H1 (cell line): ENCODE measurements around the gene TEAD4.

Experiments used
- CHD2 ChIP-seq: IDR thresholded peaks from 2 replicates; pipeline ENCODE4 v1.6.1; 2012; ENCODE audit warnings: low read length, improper control_type of control experiment
- CTCF ChIP-seq, 3 experiments: IDR thresholded peaks; 1 replicate in 2 of 3; 2 replicates in 1 of 3; pipeline versions ENCODE4 v1.5.1 to v1.6.1; 2011; ENCODE audit warnings: low read length in 3 of 3, mild to moderate bottlenecking in 3 of 3, inconsistent platforms in 2 of 3, low read depth in 1 of 3, moderate library complexity in 1 of 3; ENCODE audit not compliant: insufficient read depth in 1 of 3; ENCODE audit errors: control extremely low read depth in 1 of 3
- EZH2 ChIP-seq: fragments of 200-600 bp; sonication (generic); IDR thresholded peaks from 2 replicates; pipeline ENCODE4 v1.7.1; 2012; ENCODE audit warnings: low read depth, mild to moderate bottlenecking, moderate library complexity, low read length, inconsistent platforms; ENCODE audit not compliant: severe bottlenecking
- JUND ChIP-seq: IDR thresholded peaks from 2 replicates; pipeline ENCODE4 v1.6.1; 2011; ENCODE audit warnings: mild to moderate bottlenecking, improper control_type of control experiment, low read length
- KDM4A ChIP-seq: IDR thresholded peaks from one replicate; pipeline ENCODE4 v1.7.1; 2012; ENCODE audit warnings: low read depth, mild to moderate bottlenecking, moderate library complexity, low read length, inconsistent platforms; ENCODE audit not compliant: severe bottlenecking
- NRF1 ChIP-seq: IDR thresholded peaks from 2 replicates; pipeline ENCODE4 v1.6.1; 2011; ENCODE audit warnings: mild to moderate bottlenecking, low read depth, low read length, improper control_type of control experiment
- TAF1 ChIP-seq: IDR thresholded peaks from 2 replicates; pipeline ENCODE4 v1.6.1; 2011; ENCODE audit warnings: mild to moderate bottlenecking, low read depth, low read length
- ZNF274 ChIP-seq: IDR thresholded peaks from 2 replicates; pipeline ENCODE4 v1.7.0; 2012; ENCODE audit warnings: low read length, borderline replicate concordance; ENCODE audit errors: extremely low read depth

GRCh38 chr12:2997989-2998670, 38.9 kb downstream of the TEAD4 start:
- TF ChIP-seq CHD2 (no peak), JUND (no peak), EZH2 (no peak), NRF1 (no peak), TAF1 (no peak), ZNF274 (no peak), CTCF (IDR thresholded peaks at IDR 0.05; ENCODE audit: control extremely low read depth in 1 of 3, insufficient read depth in 1 of 3, low read depth in 1 of 3, low read length in 3 of 3) (no peak), KDM4A (no peak)
